ENCODE data around the gene ZSWIM8.

DNA sequence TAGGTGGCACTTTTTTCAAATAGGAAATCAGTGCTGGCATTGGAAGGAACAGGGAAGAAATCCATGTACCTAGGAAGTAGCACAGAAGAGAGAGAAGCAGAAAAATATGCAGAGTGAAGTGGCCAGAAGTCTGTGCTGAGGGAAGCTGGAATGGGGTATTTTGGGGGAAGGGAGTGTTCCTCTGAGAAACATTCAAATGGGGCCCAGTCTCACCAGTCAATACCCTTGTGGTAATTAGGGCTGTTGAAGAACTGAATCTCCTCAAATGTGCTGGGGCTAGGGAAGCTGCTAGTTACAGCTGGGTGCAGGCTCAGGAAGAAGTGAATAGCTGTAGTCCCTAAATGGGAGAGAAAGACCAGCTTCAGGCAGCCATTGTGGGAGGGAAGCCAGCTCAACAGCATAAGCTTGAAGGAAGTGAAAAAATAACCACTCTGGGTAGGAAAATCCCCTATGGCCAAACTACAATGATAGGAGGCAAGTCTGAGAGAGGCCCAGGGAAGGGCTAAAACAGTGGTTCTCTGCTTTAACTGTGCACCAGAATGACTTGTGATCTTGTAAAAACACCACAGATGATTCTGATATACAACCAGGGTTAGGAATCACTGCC, 18.4 kb downstream of the ZSWIM8 start:
- no peak for TF ChIP-seq POLR2A (IDR thresholded peaks at IDR 0.05)
- TF ChIP-seq, protein P1, sequence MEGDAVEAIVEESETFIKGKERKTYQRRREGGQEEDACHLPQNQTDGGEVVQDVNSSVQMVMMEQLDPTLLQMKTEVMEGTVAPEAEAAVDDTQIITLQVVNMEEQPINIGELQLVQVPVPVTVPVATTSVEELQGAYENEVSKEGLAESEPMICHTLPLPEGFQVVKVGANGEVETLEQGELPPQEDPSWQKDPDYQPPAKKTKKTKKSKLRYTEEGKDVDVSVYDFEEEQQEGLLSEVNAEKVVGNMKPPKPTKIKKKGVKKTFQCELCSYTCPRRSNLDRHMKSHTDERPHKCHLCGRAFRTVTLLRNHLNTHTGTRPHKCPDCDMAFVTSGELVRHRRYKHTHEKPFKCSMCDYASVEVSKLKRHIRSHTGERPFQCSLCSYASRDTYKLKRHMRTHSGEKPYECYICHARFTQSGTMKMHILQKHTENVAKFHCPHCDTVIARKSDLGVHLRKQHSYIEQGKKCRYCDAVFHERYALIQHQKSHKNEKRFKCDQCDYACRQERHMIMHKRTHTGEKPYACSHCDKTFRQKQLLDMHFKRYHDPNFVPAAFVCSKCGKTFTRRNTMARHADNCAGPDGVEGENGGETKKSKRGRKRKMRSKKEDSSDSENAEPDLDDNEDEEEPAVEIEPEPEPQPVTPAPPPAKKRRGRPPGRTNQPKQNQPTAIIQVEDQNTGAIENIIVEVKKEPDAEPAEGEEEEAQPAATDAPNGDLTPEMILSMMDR (IDR thresholded peaks at IDR 0.05), result no peak
